ENCODE measurements around the gene SLC41A2.
A peak's percentile ranks its signal among the peaks of the same experiment; 100 is the strongest.

The SLC41A2 gene

GRCh38 chr12:104964167-104964855 lies 6.2 kb upstream of the SLC41A2 start:
- Histone ChIP-seq H2AFZ (ENCODE audit: low read depth, low read length) (no peak overlapping the region), H2BK120ac (ENCODE audit: low read depth, low read length) (no peak overlapping the region), H3K9me3 (ENCODE audit: control insufficient read depth, low read length) (no peaks in the 10 kb centered on the region), H3K4me3 (ENCODE audit: insufficient read depth in 1 of 2, low read depth in 1 of 2, low read length in 2 of 2) (no peak overlapping the region), H2AK5ac (ENCODE audit: low read length, severe bottlenecking) (no peak overlapping the region), H3K36me3 (ENCODE audit: control insufficient read depth in 1 of 2, insufficient read depth in 2 of 2, low read depth in 1 of 2, low read length in 2 of 2) (no peaks in the 10 kb centered on the region), H3K9ac (ENCODE audit: low read length) (no peak overlapping the region), H3K18ac (ENCODE audit: low read depth in 1 of 2, low read length in 2 of 2) (no peak overlapping the region), H3K23ac (ENCODE audit: low read length in 2 of 2) (no peak overlapping the region), H3K79me1 (replicated peaks; ENCODE audit: low read length, poor library complexity, severe bottlenecking) (no peaks in the 10 kb centered on the region), H2BK12ac (ENCODE audit: low read length in 2 of 2) (no peak overlapping the region), H3K14ac (ENCODE audit: low read length in 2 of 2) (no peak overlapping the region), H4K91ac (ENCODE audit: low read length) (no peak overlapping the region), H4K8ac (ENCODE audit: low read length) (no peak overlapping the region), H3K4me2 (ENCODE audit: low read length, poor library complexity, severe bottlenecking) (no peak overlapping the region), H3K4me1 (ENCODE audit: control insufficient read depth, insufficient read depth, low read depth, low read length) (no peaks in the 10 kb centered on the region), H2BK5ac (ENCODE audit: low read depth, low read length, poor library complexity, severe bottlenecking) (no peak overlapping the region), H3K4ac (ENCODE audit: low read depth in 1 of 2, low read length in 2 of 2) (no peak overlapping the region), H3K27ac (ENCODE audit: low read length, poor library complexity, severe bottlenecking) (no peak overlapping the region), H2BK15ac (ENCODE audit: low read depth, poor library complexity, severe bottlenecking) (no peak overlapping the region), H3K27me3 (ENCODE audit: control insufficient read depth in 1 of 2, insufficient read depth in 1 of 2, low read length in 2 of 2) (peaks cover 0 to 3% of the 10 kb centered on the region in 2 experiments)
- 77% methylated on average over 8 of the region's 8 CpGs for WGBS
- DNase-seq = no peak

GRCh38 chr12:104963757-104964156 lies 5.7 kb upstream of the SLC41A2 start:
- Histone ChIP-seq H3K4me3 (ENCODE audit: insufficient read depth in 1 of 2, low read depth in 1 of 2, low read length in 2 of 2) (no peak overlapping the region), H3K9me3 (ENCODE audit: control insufficient read depth, low read length) (no peaks in the 10 kb centered on the region)
- 96% methylated on average over 6 of the region's 6 CpGs for WGBS

DNA sequence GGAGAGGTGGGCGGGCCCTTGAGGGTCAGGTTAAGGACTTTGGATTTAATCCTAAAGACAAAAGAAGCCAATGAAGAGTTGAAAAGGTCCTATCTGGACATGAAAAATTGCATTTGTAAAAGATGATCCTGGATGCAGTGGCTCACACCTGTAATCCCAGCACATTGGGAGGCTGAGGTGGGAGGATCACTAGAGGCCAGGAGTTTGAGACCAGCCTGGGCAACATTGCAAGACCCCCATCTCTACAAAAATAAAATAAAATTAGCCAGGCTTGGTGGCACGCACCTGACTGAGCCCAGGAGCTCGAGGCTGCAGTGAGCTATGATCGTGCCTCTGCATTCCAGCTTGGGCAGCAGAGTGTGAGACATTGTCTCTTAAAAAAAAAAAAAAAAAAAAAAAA lies 2.4 kb upstream of the SLC41A2 start:
- no peak overlapping the region for H2AFZ ChIP-seq (ENCODE audit: low read depth, low read length)
- WGBS = 93% methylated on average over 4 of the region's 4 CpGs
- H3K27me3 ChIP-seq (ENCODE audit: control insufficient read depth in 1 of 2, insufficient read depth in 1 of 2, low read length in 2 of 2) = peaks cover 0 to 3% of the 10 kb centered on the region in 2 experiments
- H3K36me3 ChIP-seq (ENCODE audit: control insufficient read depth in 1 of 2, insufficient read depth in 2 of 2, low read depth in 1 of 2, low read length in 2 of 2) = no peaks in the 10 kb centered on the region
- no peak overlapping the region for H2BK12ac ChIP-seq (ENCODE audit: low read length in 2 of 2)
- no peak for DNase-seq
- no peak overlapping the region for H2BK15ac ChIP-seq (ENCODE audit: low read depth, poor library complexity, severe bottlenecking)
- no peak overlapping the region for H3K4me3 ChIP-seq (ENCODE audit: insufficient read depth in 1 of 2, low read depth in 1 of 2, low read length in 2 of 2)
- no peak overlapping the region for H3K18ac ChIP-seq (ENCODE audit: low read depth in 1 of 2, low read length in 2 of 2)
- H3K9ac ChIP-seq (ENCODE audit: low read length) = no peak overlapping the region
- H2BK120ac ChIP-seq (ENCODE audit: low read depth, low read length) = no peak overlapping the region
- H3K79me1 ChIP-seq (replicated peaks; ENCODE audit: low read length, poor library complexity, severe bottlenecking) = no peaks in the 10 kb centered on the region
- H2AK5ac ChIP-seq (ENCODE audit: low read length, severe bottlenecking) = no peak overlapping the region
- H3K14ac ChIP-seq (ENCODE audit: low read length in 2 of 2) = no peak overlapping the region
- H3K4me2 ChIP-seq (ENCODE audit: low read length, poor library complexity, severe bottlenecking) = no peak overlapping the region
- H3K27ac ChIP-seq (ENCODE audit: low read length, poor library complexity, severe bottlenecking) = no peak overlapping the region
- H2BK5ac ChIP-seq (ENCODE audit: low read depth, low read length, poor library complexity, severe bottlenecking) = no peak overlapping the region
- H3K4ac ChIP-seq (ENCODE audit: low read depth in 1 of 2, low read length in 2 of 2) = no peak overlapping the region
- H4K8ac ChIP-seq (ENCODE audit: low read length) = no peak overlapping the region
- no peak overlapping the region for H4K91ac ChIP-seq (ENCODE audit: low read length)
- H3K9me3 ChIP-seq (ENCODE audit: control insufficient read depth, low read length) = no peaks in the 10 kb centered on the region
- H3K4me1 ChIP-seq (ENCODE audit: control insufficient read depth, insufficient read depth, low read depth, low read length) = peaks cover 6% of the 10 kb centered on the region
- no peak overlapping the region for H3K23ac ChIP-seq (ENCODE audit: low read length in 2 of 2)

More at GRCh38 chr12:104963757-104964156, 5.7 kb upstream of the SLC41A2 start:
- H2AFZ ChIP-seq (ENCODE audit: low read depth, low read length) = no peak overlapping the region
- H2BK5ac ChIP-seq (ENCODE audit: low read depth, low read length, poor library complexity, severe bottlenecking) = no peak overlapping the region
- H3K4ac ChIP-seq (ENCODE audit: low read depth in 1 of 2, low read length in 2 of 2) = no peak overlapping the region
- H3K18ac ChIP-seq (ENCODE audit: low read depth in 1 of 2, low read length in 2 of 2) = no peak overlapping the region
- H2BK15ac ChIP-seq (ENCODE audit: low read depth, poor library complexity, severe bottlenecking) = no peak overlapping the region
- peaks cover 3% of the 10 kb centered on the region for H3K4me1 ChIP-seq (ENCODE audit: control insufficient read depth, insufficient read depth, low read depth, low read length)
- H2BK12ac ChIP-seq (ENCODE audit: low read length in 2 of 2) = no peak overlapping the region
- no peak overlapping the region for H2AK5ac ChIP-seq (ENCODE audit: low read length, severe bottlenecking)
- no peak overlapping the region for H3K23ac ChIP-seq (ENCODE audit: low read length in 2 of 2)
- no peak overlapping the region for H4K8ac ChIP-seq (ENCODE audit: low read length)
- H3K36me3 ChIP-seq (ENCODE audit: control insufficient read depth in 1 of 2, insufficient read depth in 2 of 2, low read depth in 1 of 2, low read length in 2 of 2) = no peaks in the 10 kb centered on the region
- no peak overlapping the region for H3K4me2 ChIP-seq (ENCODE audit: low read length, poor library complexity, severe bottlenecking)
- H2BK120ac ChIP-seq (ENCODE audit: low read depth, low read length) = no peak overlapping the region
- H3K27me3 ChIP-seq (ENCODE audit: control insufficient read depth in 1 of 2, insufficient read depth in 1 of 2, low read length in 2 of 2) = peaks cover 0 to 3% of the 10 kb centered on the region in 2 experiments
- no peak overlapping the region for H4K91ac ChIP-seq (ENCODE audit: low read length)
- no peaks in the 10 kb centered on the region for H3K79me1 ChIP-seq (replicated peaks; ENCODE audit: low read length, poor library complexity, severe bottlenecking)
- H3K27ac ChIP-seq (ENCODE audit: low read length, poor library complexity, severe bottlenecking) = no peak overlapping the region
- H3K9ac ChIP-seq (ENCODE audit: low read length) = no peak overlapping the region
- no peak for DNase-seq
- H3K14ac ChIP-seq (ENCODE audit: low read length in 2 of 2) = no peak overlapping the region

GRCh38 chr12:104959335-104959841 lies 1.3 kb upstream of the SLC41A2 start:
- peak overlapping the region in 1 of 2 experiments; percentile 24 for H3K18ac ChIP-seq (ENCODE audit: low read depth in 1 of 2, low read length in 2 of 2)
- WGBS = 52% methylated on average over 2 of the region's 2 CpGs
- no peaks in the 10 kb centered on the region for H3K36me3 ChIP-seq (ENCODE audit: control insufficient read depth in 1 of 2, insufficient read depth in 2 of 2, low read depth in 1 of 2, low read length in 2 of 2)
- H2AK5ac ChIP-seq (ENCODE audit: low read length, severe bottlenecking) = no peak overlapping the region
- H3K27ac ChIP-seq (ENCODE audit: low read length, poor library complexity, severe bottlenecking) = peak overlapping the region; percentile 84
- no peak overlapping the region for H3K23ac ChIP-seq (ENCODE audit: low read length in 2 of 2)
- H2BK15ac ChIP-seq (ENCODE audit: low read depth, poor library complexity, severe bottlenecking) = no peak overlapping the region
- peak; percentile 48 for DNase-seq
- peaks cover 0 to 2% of the 10 kb centered on the region in 2 experiments for H3K27me3 ChIP-seq (ENCODE audit: control insufficient read depth in 1 of 2, insufficient read depth in 1 of 2, low read length in 2 of 2)
- H3K14ac ChIP-seq (ENCODE audit: low read length in 2 of 2) = no peak overlapping the region
- H3K4me2 ChIP-seq (ENCODE audit: low read length, poor library complexity, severe bottlenecking) = no peak overlapping the region
- H3K9ac ChIP-seq (ENCODE audit: low read length) = peak overlapping the region; percentile 93
- H2AFZ ChIP-seq (ENCODE audit: low read depth, low read length) = no peak overlapping the region
- no peaks in the 10 kb centered on the region for H3K9me3 ChIP-seq (ENCODE audit: control insufficient read depth, low read length)
- no peak overlapping the region for H2BK120ac ChIP-seq (ENCODE audit: low read depth, low read length)
- no peak overlapping the region for H4K8ac ChIP-seq (ENCODE audit: low read length)
- H3K79me1 ChIP-seq (replicated peaks; ENCODE audit: low read length, poor library complexity, severe bottlenecking) = peaks cover 3% of the 10 kb centered on the region
- peak overlapping the region in 1 of 2 experiments; percentile 83 for H3K4me3 ChIP-seq (ENCODE audit: insufficient read depth in 1 of 2, low read depth in 1 of 2, low read length in 2 of 2)
- no peak overlapping the region for H3K4ac ChIP-seq (ENCODE audit: low read depth in 1 of 2, low read length in 2 of 2)
- H3K4me1 ChIP-seq (ENCODE audit: control insufficient read depth, insufficient read depth, low read depth, low read length) = peaks cover 6% of the 10 kb centered on the region
- no peak overlapping the region for H4K91ac ChIP-seq (ENCODE audit: low read length)
- H2BK5ac ChIP-seq (ENCODE audit: low read depth, low read length, poor library complexity, severe bottlenecking) = no peak overlapping the region
- peak overlapping the region in 1 of 2 experiments; percentile 28 for H2BK12ac ChIP-seq (ENCODE audit: low read length in 2 of 2)

All from mesenchymal stem cell (in vitro differentiated cells and primary cell).